Left lung (tissue), 10 donors: ENCODE results near the gene NR6A1. TPM values are rescaled to one million over a fixed set of nuclear protein-coding genes. Genes with fewer than 3 reads are reported as not detected.

Source experiments
- ATAC-seq: fragments of 200-7000 bp; cut with Tn5 transposase; one replicate; pipeline ENCODE4 v1.9.1; 2020; ENCODE audit warnings: moderate library complexity
- DNase-seq, 4 donors: peaks; one replicate each; pipeline ENCODE4 v3.0.0-alpha.2; 2013 to 2020
- H3K27ac ChIP-seq, 2 donors: fragments of 200-600 bp; sonication (generic) in 1 of 2; one replicate each; pipeline versions ENCODE4 v1.5.0 to v1.8.0; 2020 to 2021
- H3K27me3 ChIP-seq, 2 donors: fragments of 200-600 bp; sonication (generic) in 1 of 2; one replicate each; pipeline versions ENCODE4 v1.5.0 to v1.8.0; 2020 to 2021
- H3K36me3 ChIP-seq, 2 donors: fragments of 200-600 bp; sonication (generic) in 1 of 2; one replicate each; pipeline versions ENCODE4 v1.5.0 to v1.8.0; 2020 to 2021
- H3K4me1 ChIP-seq, 2 donors: fragments of 200-600 bp; one replicate each; pipeline ENCODE4 v1.8.0; 2021
- H3K4me3 ChIP-seq, 2 donors: fragments of 200-600 bp; sonication (generic) in 1 of 2; one replicate each; pipeline versions ENCODE4 v1.5.0 to v1.8.0; 2020 to 2021; ENCODE audit warnings: mild to moderate bottlenecking in 1 of 2
- H3K9me3 ChIP-seq, 2 donors: fragments of 200-600 bp; sonication (generic) in 1 of 2; one replicate each; pipeline versions ENCODE4 v1.5.0 to v1.8.0; 2020 to 2021
- CTCF ChIP-seq, 2 donors: fragments of 200-600 bp; sonication (generic) in 1 of 2; IDR thresholded peaks; one replicate each; pipeline versions ENCODE4 v1.5.0 to v1.8.0; 2021; ENCODE audit warnings: antibody characterized with exemption in 2 of 2
- intact Hi-C, 2 donors: fragments of 100-400 bp; cut with DNase I; formaldehyde crosslinking; loops; one replicate each; pipeline versions ENCODE4 v1.11.2 to v1.14.2; 2022
- polyA plus RNA-seq, 6 donors: library from polyadenylated mRNA; unstranded; fragments of 120-200 nt; gene quantifications; one replicate each; pipeline ENCODE4 v1.2.1, GENCODE V29; 2013; ENCODE audit not compliant: insufficient read length in 6 of 6
- total RNA-seq, 2 donors: library from RNA; stranded (reverse); fragmentation: NEBNext Ultra II Directional; extraction: Animal tissue kit (Norgen Biotek cat#: 25700); gene quantifications; one replicate each; pipeline ENCODE4 v1.2.1, GENCODE V29; 2021
- donor health status: DM: no; HTN: yes; CAD: no.
- donor health status: DM: no; HTN: no; CAD: no.

The NR6A1 gene
- total and polyA plus RNA-seq, 8 donors, result 1.2 to 4.1 (median 1.7) TPM

DNA sequence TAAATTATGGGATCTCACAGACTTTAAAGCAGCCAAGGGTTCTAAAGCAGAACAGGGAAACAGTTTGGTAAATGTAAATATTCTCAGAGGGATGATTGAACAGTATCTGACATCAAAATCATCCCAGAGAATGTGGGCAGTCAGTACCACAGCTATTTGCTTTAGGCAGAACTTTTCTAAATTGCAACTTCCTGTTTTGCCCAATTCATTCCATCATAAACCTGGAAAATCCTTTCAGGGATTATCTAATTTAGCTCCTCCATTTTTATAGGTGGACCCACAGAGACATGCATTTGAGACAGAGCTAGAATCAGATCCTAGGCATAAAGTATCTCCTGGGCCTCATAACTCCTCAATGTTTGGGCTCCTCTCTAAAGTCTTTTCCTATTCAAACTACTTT lies 12.4 kb downstream of the NR6A1 start:
- Histone ChIP-seq H3K27me3 (peaks cover 19 to 59% of the 10 kb centered on the region in 2 donors), H3K4me3 (no peak overlapping the region), H3K4me1 (peaks cover 5 to 38% of the 10 kb centered on the region in 2 donors), H3K27ac (peak overlapping the region in 1 of 2 donors; percentile 74), H3K36me3 (no peaks in the 10 kb centered on the region), H3K9me3 (no peaks in the 10 kb centered on the region)
- DNase-seq, result no peak
- intact Hi-C loops, result no loop called here
- no peak for TF ChIP-seq CTCF (IDR thresholded peaks at IDR 0.05)
- peak; percentile 14 for ATAC-seq

DNA sequence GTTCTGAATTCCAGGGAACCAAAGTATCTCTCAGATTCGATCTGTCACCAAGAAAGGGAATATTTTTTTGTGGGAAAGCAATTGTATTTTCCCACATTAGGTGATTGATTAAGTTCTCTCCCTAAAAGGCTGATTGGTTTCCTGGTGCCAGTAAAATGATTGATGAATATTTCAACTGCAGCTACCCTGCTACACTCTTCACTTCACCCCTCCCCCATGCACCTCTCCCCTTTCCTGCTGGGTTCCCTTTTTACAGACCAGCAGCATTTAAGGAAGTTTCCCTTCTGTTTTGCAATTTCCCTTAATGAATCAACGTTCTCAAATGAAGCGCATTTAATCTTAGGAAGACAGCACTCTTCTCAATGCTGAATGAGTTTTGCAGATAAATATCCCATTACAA lies 13.1 kb downstream of the NR6A1 start:
- no peak for TF ChIP-seq CTCF (IDR thresholded peaks at IDR 0.05)
- H3K9me3 ChIP-seq, result no peaks in the 10 kb centered on the region
- H3K36me3 ChIP-seq, result no peaks in the 10 kb centered on the region
- ATAC-seq (peak; percentile 68), DNase-seq (no peak)
- intact Hi-C loops, result no loop called here
- peak overlapping the region in 1 of 2 donors; percentile 74 for H3K27ac ChIP-seq
- peaks cover 18 to 52% of the 10 kb centered on the region in 2 donors for H3K27me3 ChIP-seq
- no peak overlapping the region for H3K4me3 ChIP-seq
- H3K4me1 ChIP-seq, result peaks cover 5 to 40% of the 10 kb centered on the region in 2 donors

- Histone ChIP-seq H3K36me3 (no peaks in the 10 kb centered on the region), H3K9me3 (no peaks in the 10 kb centered on the region), H3K4me1 (peaks cover 5 to 40% of the 10 kb centered on the region in 2 donors), H3K27ac (peak overlapping the region in 1 of 2 donors; percentile 74), H3K4me3 (no peak overlapping the region), H3K27me3 (peaks cover 14 to 48% of the 10 kb centered on the region in 2 donors)
- intact Hi-C loops, result no loop called here
- ATAC-seq, result peak; percentile 14
- TF ChIP-seq CTCF (IDR thresholded peaks at IDR 0.05), result no peak
- DNase-seq, result no peak
Measured at GRCh38 chr9:124757616-124758015, 13.5 kb downstream of the NR6A1 start.

GRCh38 chr9:124756011-124756410 lies 15.1 kb downstream of the NR6A1 start:
- Histone ChIP-seq H3K27me3 (peaks cover 10 to 36% of the 10 kb centered on the region in 2 donors), H3K4me3 (no peak overlapping the region), H3K27ac (no peak overlapping the region), H3K4me1 (peaks cover 5 to 37% of the 10 kb centered on the region in 2 donors), H3K9me3 (no peaks in the 10 kb centered on the region), H3K36me3 (no peaks in the 10 kb centered on the region)
- intact Hi-C loops, result no loop called here
- ATAC-seq (no peak), DNase-seq (no peak)
- no peak for TF ChIP-seq CTCF (IDR thresholded peaks at IDR 0.05)

DNA sequence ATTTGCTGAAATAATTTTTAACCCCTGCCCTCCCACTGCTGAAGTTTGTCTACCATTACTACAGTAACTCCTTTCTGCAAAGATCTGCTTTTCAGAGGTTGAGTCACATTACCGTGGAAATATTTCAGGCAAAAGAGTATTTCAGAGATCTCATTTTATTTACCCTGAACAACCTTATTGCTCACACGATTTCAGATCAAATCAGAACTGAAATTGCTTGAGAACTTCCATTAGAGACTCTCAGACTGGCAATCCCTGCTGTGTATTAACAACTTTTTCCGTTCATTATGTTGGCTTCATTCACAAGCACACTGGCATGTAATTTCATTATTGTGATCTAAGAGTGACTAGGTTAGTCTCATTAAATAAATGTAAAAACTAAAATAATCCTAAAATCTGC lies 16.1 kb downstream of the NR6A1 start:
- H3K4me3 ChIP-seq, result no peak overlapping the region
- peaks cover 5 to 33% of the 10 kb centered on the region in 2 donors for H3K4me1 ChIP-seq
- H3K9me3 ChIP-seq, result no peaks in the 10 kb centered on the region
- DNase-seq, result no peak
- H3K36me3 ChIP-seq, result no peaks in the 10 kb centered on the region
- ATAC-seq, result no peak
- intact Hi-C loops, result no loop called here
- no peak for TF ChIP-seq CTCF (IDR thresholded peaks at IDR 0.05)
- peaks cover 10 to 36% of the 10 kb centered on the region in 2 donors for H3K27me3 ChIP-seq
- H3K27ac ChIP-seq, result no peak overlapping the region
